OCI-LY7 (cell line): Measurements from ENCODE around the gene KDM1A.

ENCODE experiments used
- EZH2phosphoT487 ChIP-seq: fragments of 200-600 bp; sonication (generic); IDR thresholded peaks from 2 replicates; pipeline ENCODE4 v1.6.1; 2018; ENCODE audit warnings: low read depth, borderline replicate concordance, mild to moderate bottlenecking, mixed run types, antibody characterized with exemption, low read length, moderate library complexity, mixed read lengths
- TF ChIP-seq, protein P1 (sequence below): fragments of 200-600 bp; sonication (generic); conservative IDR thresholded peaks from 2 replicates; pipeline ENCODE4 v1.5.1; 2014; ENCODE audit warnings: mild to moderate bottlenecking, antibody characterized with exemption, low read length, moderate library complexity, mixed read lengths

DNA sequence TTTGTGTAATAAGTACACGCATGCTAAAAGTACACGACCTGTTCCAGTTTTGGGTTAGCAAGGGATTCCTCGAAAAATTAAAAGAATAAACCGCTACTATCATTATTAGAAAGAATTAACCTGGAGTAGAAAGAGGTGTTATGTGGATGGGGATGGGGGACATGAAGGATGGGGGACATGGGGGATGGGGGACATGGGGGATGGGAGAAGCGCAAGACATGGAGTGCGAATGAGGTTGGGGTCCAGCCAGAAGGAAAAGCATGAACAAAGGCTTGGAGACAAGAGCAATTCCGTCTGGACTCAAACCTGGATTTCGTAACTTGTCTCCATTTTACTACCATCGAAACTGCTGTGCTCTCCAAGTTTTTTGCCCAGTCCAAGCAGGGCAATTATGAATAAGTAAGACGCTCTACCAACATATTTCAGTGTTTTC, 591 bp upstream of the KDM1A start:
- TF ChIP-seq, protein P1, sequence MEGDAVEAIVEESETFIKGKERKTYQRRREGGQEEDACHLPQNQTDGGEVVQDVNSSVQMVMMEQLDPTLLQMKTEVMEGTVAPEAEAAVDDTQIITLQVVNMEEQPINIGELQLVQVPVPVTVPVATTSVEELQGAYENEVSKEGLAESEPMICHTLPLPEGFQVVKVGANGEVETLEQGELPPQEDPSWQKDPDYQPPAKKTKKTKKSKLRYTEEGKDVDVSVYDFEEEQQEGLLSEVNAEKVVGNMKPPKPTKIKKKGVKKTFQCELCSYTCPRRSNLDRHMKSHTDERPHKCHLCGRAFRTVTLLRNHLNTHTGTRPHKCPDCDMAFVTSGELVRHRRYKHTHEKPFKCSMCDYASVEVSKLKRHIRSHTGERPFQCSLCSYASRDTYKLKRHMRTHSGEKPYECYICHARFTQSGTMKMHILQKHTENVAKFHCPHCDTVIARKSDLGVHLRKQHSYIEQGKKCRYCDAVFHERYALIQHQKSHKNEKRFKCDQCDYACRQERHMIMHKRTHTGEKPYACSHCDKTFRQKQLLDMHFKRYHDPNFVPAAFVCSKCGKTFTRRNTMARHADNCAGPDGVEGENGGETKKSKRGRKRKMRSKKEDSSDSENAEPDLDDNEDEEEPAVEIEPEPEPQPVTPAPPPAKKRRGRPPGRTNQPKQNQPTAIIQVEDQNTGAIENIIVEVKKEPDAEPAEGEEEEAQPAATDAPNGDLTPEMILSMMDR = no peak
- TF ChIP-seq EZH2phosphoT487 = no peak
